HepG2 (cell line): Measurements from ENCODE around the gene ZFPL1. TPM values are rescaled to one million over a fixed set of nuclear protein-coding genes. Genes with fewer than 3 reads are reported as not detected.

Experiments used
- CTCF ChIP-seq: sonication (generic); formaldehyde crosslinking; IDR thresholded peaks from 2 replicates; pipeline ENCODE4 v1.5.0; 2020; ENCODE audit warnings: mild to moderate bottlenecking, missing genetic modification reagents, moderate library complexity
- FOXK2 ChIP-seq: fragments of 450-650 bp; IDR thresholded peaks from 2 replicates; pipeline ENCODE4 v1.6.1; 2016
- HMG20B ChIP-seq: conservative IDR thresholded peaks from 2 replicates; pipeline ENCODE4 v1.6.1; 2016; ENCODE audit warnings: missing genetic modification reagents, missing compliant biosample characterization
- MLX ChIP-seq: IDR thresholded peaks from 2 replicates; pipeline ENCODE4 v1.6.1; 2016
- NBN ChIP-seq: fragments of 450-650 bp; conservative IDR thresholded peaks from 2 replicates; pipeline ENCODE4 v1.6.1; 2017
- NCOR1 ChIP-seq: fragments of 200-600 bp; sonication (generic); IDR thresholded peaks from 2 replicates; pipeline ENCODE4 v1.7.0; 2017; ENCODE audit warnings: antibody characterized with exemption, low read length, borderline replicate concordance
- SIN3B ChIP-seq: fragments of 150-350 bp; IDR thresholded peaks from 2 replicates; pipeline ENCODE4 v1.6.1; 2014; ENCODE audit warnings: low read length
- SKI ChIP-seq: fragments of 450-650 bp; IDR thresholded peaks from one replicate; pipeline ENCODE4 v1.6.1; 2018; ENCODE audit warnings: mild to moderate bottlenecking; ENCODE audit not compliant: partially characterized antibody
- SNAI1 ChIP-seq: sonication (generic); formaldehyde crosslinking; IDR thresholded peaks from 2 replicates; pipeline ENCODE4 v1.5.0; 2020; ENCODE audit warnings: mild to moderate bottlenecking, missing genetic modification reagents, borderline replicate concordance
- TARDBP ChIP-seq: sonication (generic); formaldehyde crosslinking; IDR thresholded peaks from 2 replicates; pipeline ENCODE4 v1.8.0; 2022; ENCODE audit warnings: mild to moderate bottlenecking, missing genetic modification reagents
- TCF7 ChIP-seq: sonication (generic); IDR thresholded peaks from 2 replicates; pipeline ENCODE4 v1.6.1; 2016; ENCODE audit warnings: antibody characterized with exemption, low read depth
- ZFP90 ChIP-seq: sonication (generic); formaldehyde crosslinking; IDR thresholded peaks from 2 replicates; pipeline ENCODE4 v1.8.0; 2022; ENCODE audit warnings: missing genetic modification reagents, mild to moderate bottlenecking, inconsistent platforms, borderline replicate concordance
- ZNF512 ChIP-seq: sonication (generic); formaldehyde crosslinking; IDR thresholded peaks from 2 replicates; pipeline ENCODE4 v1.4.0; 2020; ENCODE audit warnings: mild to moderate bottlenecking, missing genetic modification reagents
- ZNF546 ChIP-seq: sonication (generic); formaldehyde crosslinking; conservative IDR thresholded peaks from 2 replicates; pipeline ENCODE4 v1.8.1; 2023; ENCODE audit warnings: mild to moderate bottlenecking, missing genetic modification reagents
- ZNF615 ChIP-seq: sonication (generic); formaldehyde crosslinking; IDR thresholded peaks from 2 replicates; pipeline ENCODE4 v1.5.0; 2020; ENCODE audit warnings: mild to moderate bottlenecking, missing genetic modification reagents, borderline replicate concordance
- ZNF792 ChIP-seq: IDR thresholded peaks from 2 replicates; pipeline ENCODE4 v1.6.1; 2016
- ZNF83 ChIP-seq: sonication (generic); formaldehyde crosslinking; IDR thresholded peaks from 2 replicates; pipeline ENCODE4 v1.4.0; 2020; ENCODE audit warnings: missing genetic modification reagents, mild to moderate bottlenecking, borderline replicate concordance
- ZSCAN25 ChIP-seq: sonication (generic); formaldehyde crosslinking; IDR thresholded peaks from 2 replicates; pipeline ENCODE4 v1.8.0; 2022; ENCODE audit warnings: mild to moderate bottlenecking, missing genetic modification reagents
- polyA plus RNA-seq, 8 experiments: library from polyadenylated mRNA; depleted of rRNA in 3 of 8; stranded (reverse) in 7 of 8; unstranded in 1 of 8; fragments of >200 nt; fragmentation: Illumina TruSeq in 4 of 8; extraction: Trizol in 4 of 8; gene quantifications; 2 replicates each; pipeline versions ENCODE4 v1.2.1 to v1.2.3, GENCODE V29; 2011 to 2016; ENCODE audit warnings: low read depth in 4 of 8, missing spikeins in 1 of 8, mixed read lengths in 1 of 8; ENCODE audit not compliant: insufficient read depth in 1 of 8
- total RNA-seq, 5 experiments: library from RNA; depleted of rRNA; stranded (reverse); fragments of >200 nt; fragmentation: Illumina TruSeq; extraction: Trizol; gene quantifications; 2 replicates each; pipeline ENCODE4 v1.2.3, GENCODE V29; 2016; ENCODE audit warnings: low read depth in 1 of 5
- TF ChIP-seq, protein P1 (sequence below): sonication (generic); formaldehyde crosslinking; IDR thresholded peaks from 2 replicates; pipeline ENCODE4 v1.4.0; 2020; ENCODE audit warnings: low read depth, mild to moderate bottlenecking, missing genetic modification reagents
- TF ChIP-seq, protein P2 (sequence below): sonication (generic); formaldehyde crosslinking; IDR thresholded peaks from 2 replicates; pipeline ENCODE4 v1.8.0; 2022; ENCODE audit warnings: missing genetic modification reagents, mild to moderate bottlenecking, borderline replicate concordance
- TF ChIP-seq, protein P3 (sequence below): sonication (generic); formaldehyde crosslinking; IDR thresholded peaks from 2 replicates; pipeline ENCODE4 v1.4.0; 2020; ENCODE audit warnings: missing genetic modification reagents

Gene ZFPL1
- total and polyA plus RNA-seq, 2 of the 13 experiments (the other 11 are each of a cell fraction or from before 2014, with no cell fraction given), result 32.2 to 56.0 TPM

GRCh38 chr11:65110354-65110861 is 26.4 kb downstream of the ZFPL1 start (continued):
- TF ChIP-seq NCOR1 (no peak), ZNF792 (CRISPR knock-in tag) (no peak), TARDBP (CRISPR knock-in tag) (no peak), FOXK2 (no peak), ZNF83 (CRISPR knock-in tag) (no peak), ZNF546 (CRISPR knock-in tag) (no peak), TCF7 (no peak), MLX (CRISPR knock-in tag) (no peak), ZFP90 (CRISPR knock-in tag) (0 out of 2 replicates have a peak, but pooled peaks have one; percentile 36), SNAI1 (CRISPR knock-in tag) (no peak), NBN (no peak), ZNF615 (CRISPR knock-in tag) (no peak), CTCF (CRISPR knock-in tag) (peak; percentile 91), HMG20B (no peak), SKI (no peak), SIN3B (0 out of 2 replicates have a peak, but pooled peaks have one; percentile 15), ZSCAN25 (CRISPR knock-in tag) (no peak), ZNF512 (CRISPR knock-in tag) (no peak)
- TF ChIP-seq, protein P1, sequence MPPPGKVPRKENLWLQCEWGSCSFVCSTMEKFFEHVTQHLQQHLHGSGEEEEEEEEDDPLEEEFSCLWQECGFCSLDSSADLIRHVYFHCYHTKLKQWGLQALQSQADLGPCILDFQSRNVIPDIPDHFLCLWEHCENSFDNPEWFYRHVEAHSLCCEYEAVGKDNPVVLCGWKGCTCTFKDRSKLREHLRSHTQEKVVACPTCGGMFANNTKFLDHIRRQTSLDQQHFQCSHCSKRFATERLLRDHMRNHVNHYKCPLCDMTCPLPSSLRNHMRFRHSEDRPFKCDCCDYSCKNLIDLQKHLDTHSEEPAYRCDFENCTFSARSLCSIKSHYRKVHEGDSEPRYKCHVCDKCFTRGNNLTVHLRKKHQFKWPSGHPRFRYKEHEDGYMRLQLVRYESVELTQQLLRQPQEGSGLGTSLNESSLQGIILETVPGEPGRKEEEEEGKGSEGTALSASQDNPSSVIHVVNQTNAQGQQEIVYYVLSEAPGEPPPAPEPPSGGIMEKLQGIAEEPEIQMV, result no peak; the same call in 1 of the 2 replicates
- TF ChIP-seq, protein P2, sequence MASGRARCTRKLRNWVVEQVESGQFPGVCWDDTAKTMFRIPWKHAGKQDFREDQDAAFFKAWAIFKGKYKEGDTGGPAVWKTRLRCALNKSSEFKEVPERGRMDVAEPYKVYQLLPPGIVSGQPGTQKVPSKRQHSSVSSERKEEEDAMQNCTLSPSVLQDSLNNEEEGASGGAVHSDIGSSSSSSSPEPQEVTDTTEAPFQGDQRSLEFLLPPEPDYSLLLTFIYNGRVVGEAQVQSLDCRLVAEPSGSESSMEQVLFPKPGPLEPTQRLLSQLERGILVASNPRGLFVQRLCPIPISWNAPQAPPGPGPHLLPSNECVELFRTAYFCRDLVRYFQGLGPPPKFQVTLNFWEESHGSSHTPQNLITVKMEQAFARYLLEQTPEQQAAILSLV, result peak; percentile 64; the same call in 1 of the 2 replicates
- TF ChIP-seq, protein P3, sequence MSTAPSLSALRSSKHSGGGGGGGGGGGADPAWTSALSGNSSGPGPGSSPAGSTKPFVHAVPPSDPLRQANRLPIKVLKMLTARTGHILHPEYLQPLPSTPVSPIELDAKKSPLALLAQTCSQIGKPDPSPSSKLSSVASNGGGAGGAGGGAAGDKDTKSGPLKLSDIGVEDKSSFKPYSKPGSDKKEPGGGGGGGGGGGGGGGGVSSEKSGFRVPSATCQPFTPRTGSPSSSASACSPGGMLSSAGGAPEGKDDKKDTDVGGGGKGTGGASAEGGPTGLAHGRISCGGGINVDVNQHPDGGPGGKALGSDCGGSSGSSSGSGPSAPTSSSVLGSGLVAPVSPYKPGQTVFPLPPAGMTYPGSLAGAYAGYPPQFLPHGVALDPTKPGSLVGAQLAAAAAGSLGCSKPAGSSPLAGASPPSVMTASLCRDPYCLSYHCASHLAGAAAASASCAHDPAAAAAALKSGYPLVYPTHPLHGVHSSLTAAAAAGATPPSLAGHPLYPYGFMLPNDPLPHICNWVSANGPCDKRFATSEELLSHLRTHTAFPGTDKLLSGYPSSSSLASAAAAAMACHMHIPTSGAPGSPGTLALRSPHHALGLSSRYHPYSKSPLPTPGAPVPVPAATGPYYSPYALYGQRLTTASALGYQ (CRISPR knock-in tag), result no peak
